HCT116 (cell line): ENCODE measurements around the gene PRUNE1.

Experiments
- EGR1 ChIP-seq: IDR thresholded peaks from 2 replicates; pipeline ENCODE4 v1.6.1; 2012; ENCODE audit warnings: low read depth
- EZH2 ChIP-seq: fragments of 200-600 bp; sonication (generic); IDR thresholded peaks from 2 replicates; pipeline ENCODE4 v1.6.1; 2017; ENCODE audit warnings: antibody characterized with exemption, mixed run types
- MAX ChIP-seq: IDR thresholded peaks from 2 replicates; pipeline ENCODE4 v1.6.1; 2012
- POLR2A ChIP-seq: IDR thresholded peaks from 2 replicates; pipeline ENCODE4 v1.7.0; 2011; ENCODE audit warnings: borderline replicate concordance; ENCODE audit not compliant: insufficient read depth, insufficient read length; ENCODE audit errors: extremely low read depth
- RAD21 ChIP-seq: IDR thresholded peaks from 2 replicates; pipeline ENCODE4 v1.6.1; 2012; ENCODE audit warnings: low read depth, mild to moderate bottlenecking
- SRF ChIP-seq: IDR thresholded peaks from 2 replicates; pipeline ENCODE4 v1.6.1; 2012; ENCODE audit warnings: low read depth
- YY1 ChIP-seq: IDR thresholded peaks from 2 replicates; pipeline ENCODE4 v1.6.1; 2011; ENCODE audit warnings: low read length, low read depth, moderate library complexity, mild to moderate bottlenecking; ENCODE audit not compliant: insufficient replicate concordance; ENCODE audit errors: extremely low read depth
- ZNF274 ChIP-seq: fragments of 200-500 bp; sonication (Bioruptor generic); IDR thresholded peaks from 2 replicates; pipeline ENCODE4 v1.6.1; 2014; ENCODE audit warnings: mild to moderate bottlenecking, low read depth, low read length, inconsistent platforms
- TF ChIP-seq, protein P1 (sequence below), 3 experiments: fragments of 200-600 bp in 1 of 3; sonication (generic) in 1 of 3; IDR thresholded peaks in 2 of 3; conservative IDR thresholded peaks in 1 of 3; 2 replicates each; pipeline ENCODE4 v1.5.1; 2012 to 2017; ENCODE audit warnings: low read depth in 2 of 3, low read length in 2 of 3, antibody characterized with exemption in 1 of 3, borderline replicate concordance in 1 of 3, control low read depth in 1 of 3, mild to moderate bottlenecking in 1 of 3, mixed read lengths in 1 of 3, mixed run types in 1 of 3, moderate library complexity in 1 of 3; ENCODE audit not compliant: insufficient read depth in 1 of 3

DNA sequence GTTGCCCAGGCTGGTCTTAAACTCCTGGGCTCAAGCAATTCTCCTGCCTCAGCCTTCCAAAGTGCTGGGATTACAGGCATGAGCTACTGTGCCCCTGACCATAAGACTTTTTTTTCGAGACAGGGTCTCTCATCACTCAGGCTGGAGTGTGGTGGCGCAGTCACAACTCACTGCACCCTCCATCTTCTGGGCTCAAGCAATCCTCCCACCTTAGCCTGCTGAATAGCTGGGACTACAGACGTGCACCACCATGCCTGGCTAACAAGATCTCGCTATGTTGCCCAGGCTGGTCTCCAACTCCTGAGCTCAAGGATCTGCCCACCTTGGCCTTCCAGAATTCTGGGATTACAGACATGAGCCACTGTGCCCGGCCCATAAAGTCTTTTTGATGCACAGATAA, 41.2 kb downstream of the PRUNE1 start:
- TF ChIP-seq, protein P1, sequence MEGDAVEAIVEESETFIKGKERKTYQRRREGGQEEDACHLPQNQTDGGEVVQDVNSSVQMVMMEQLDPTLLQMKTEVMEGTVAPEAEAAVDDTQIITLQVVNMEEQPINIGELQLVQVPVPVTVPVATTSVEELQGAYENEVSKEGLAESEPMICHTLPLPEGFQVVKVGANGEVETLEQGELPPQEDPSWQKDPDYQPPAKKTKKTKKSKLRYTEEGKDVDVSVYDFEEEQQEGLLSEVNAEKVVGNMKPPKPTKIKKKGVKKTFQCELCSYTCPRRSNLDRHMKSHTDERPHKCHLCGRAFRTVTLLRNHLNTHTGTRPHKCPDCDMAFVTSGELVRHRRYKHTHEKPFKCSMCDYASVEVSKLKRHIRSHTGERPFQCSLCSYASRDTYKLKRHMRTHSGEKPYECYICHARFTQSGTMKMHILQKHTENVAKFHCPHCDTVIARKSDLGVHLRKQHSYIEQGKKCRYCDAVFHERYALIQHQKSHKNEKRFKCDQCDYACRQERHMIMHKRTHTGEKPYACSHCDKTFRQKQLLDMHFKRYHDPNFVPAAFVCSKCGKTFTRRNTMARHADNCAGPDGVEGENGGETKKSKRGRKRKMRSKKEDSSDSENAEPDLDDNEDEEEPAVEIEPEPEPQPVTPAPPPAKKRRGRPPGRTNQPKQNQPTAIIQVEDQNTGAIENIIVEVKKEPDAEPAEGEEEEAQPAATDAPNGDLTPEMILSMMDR (IDR thresholded peaks at IDR 0.05 in 2 of 3, conservative IDR thresholded peaks at IDR 0.05 in 1 of 3; ENCODE audit: borderline replicate concordance in 1 of 3, insufficient read depth in 1 of 3, low read depth in 2 of 3, low read length in 2 of 3) = no peak
- no peak for TF ChIP-seq EGR1
- TF ChIP-seq YY1 = no peak
- TF ChIP-seq POLR2A = no peak
- TF ChIP-seq EZH2 = no peak
- no peak for TF ChIP-seq SRF
- TF ChIP-seq MAX = no peak
- no peak for TF ChIP-seq ZNF274
- no peak for TF ChIP-seq RAD21
